Ovary (tissue), 9 donors: ENCODE data around the gene DDX28. TPM values are rescaled to one million over a fixed set of nuclear protein-coding genes. Genes with fewer than 3 reads are reported as not detected.
"Not testable (repeated sequence)": the region's sequence is repeated elsewhere in the genome, so short reads cannot be mapped to it uniquely, and the experiment has no call there.

ENCODE experiments used
- DNase-seq, 5 donors: peaks; one replicate each; pipeline ENCODE4 v3.0.0-alpha.2; 2019 to 2020
- H3K27ac ChIP-seq, 2 donors: fragments of 200-600 bp; one replicate each; pipeline versions ENCODE4 v1.5.1 to v1.8.0; 2019 to 2022
- H3K27me3 ChIP-seq: fragments of 200-600 bp; one replicate; pipeline ENCODE4 v1.8.0; 2022
- H3K36me3 ChIP-seq: fragments of 200-600 bp; sonication (generic); one replicate; pipeline ENCODE4 v1.5.1; 2019
- H3K4me1 ChIP-seq: one replicate; pipeline ENCODE4 v1.8.1; 2013; ENCODE audit warnings: mild to moderate bottlenecking, moderate library complexity; ENCODE audit not compliant: insufficient read depth
- H3K4me3 ChIP-seq: fragments of 200-600 bp; sonication (generic); one replicate; pipeline ENCODE4 v1.5.1; 2017
- H3K9me3 ChIP-seq, 2 donors: fragments of 200-600 bp in 1 of 2; sonication (generic) in 1 of 2; one replicate each; pipeline versions ENCODE4 v1.5.1 to v1.8.1; 2013 to 2019; ENCODE audit warnings: mild to moderate bottlenecking in 1 of 2, moderate library complexity in 1 of 2
- CTCF ChIP-seq, 3 donors: fragments of 450-650 bp in 2 of 3; fragments of 200-600 bp in 1 of 3; IDR thresholded peaks; one replicate each; pipeline versions ENCODE4 v1.5.1 to v1.8.0; 2016 to 2022; ENCODE audit warnings: antibody characterized with exemption in 3 of 3, mild to moderate bottlenecking in 1 of 3
- EP300 ChIP-seq: sonication (generic); formaldehyde crosslinking; IDR thresholded peaks from one replicate; pipeline ENCODE4 v1.6.1; 2017; ENCODE audit warnings: antibody characterized with exemption
- POLR2A ChIP-seq: fragments of 450-650 bp; IDR thresholded peaks from one replicate; pipeline ENCODE4 v1.6.1; 2017; ENCODE audit warnings: antibody characterized with exemption, mild to moderate bottlenecking, moderate library complexity
- WGBS, 3 donors: extraction: QIAGEN DNeasy Blood & Tissue Kit in 1 of 3; methylation state at CpG; one replicate each; pipeline versions ENCODE4 v1.1.5 to v1.1.7; 2013 to 2017; 5-methylcytosine and 5-hydroxymethylcytosine counted together
- intact Hi-C, 4 donors: fragments of 100-400 bp; cut with DNase I; formaldehyde crosslinking; loops; one replicate each; pipeline versions ENCODE4 v1.11.0 to v1.15.1; 2022 to 2023
- polyA plus RNA-seq, 2 donors: library from polyadenylated mRNA; stranded (reverse); fragments of 200-250 nt in 1 of 2; fragments of 350-450 nt in 1 of 2; fragmentation: Illumina TruSeq in 1 of 2; extraction: RNeasy Lipid Tissue Mini Kit (QIAGEN cat#74804) in 1 of 2; gene quantifications; one replicate each; pipeline ENCODE4 v1.2.3, GENCODE V29; 2013 to 2014
- total RNA-seq, 7 donors: library from RNA; depleted of rRNA in 2 of 7; stranded (reverse); fragments of >200 nt in 2 of 7; fragmentation: NEBNext Ultra II Directional in 3 of 7; extraction: Animal tissue kit (Norgen Biotek cat#: 25700) in 3 of 7; gene quantifications; one replicate each; pipeline versions ENCODE4 v1.1.0 to v1.2.4, GENCODE V29; 2016 to 2023
- donor health status: DM: no; HTN: no; CAD: no; lungs with moderate emphysema.
- donor health status: DM: no; HTN: no; CAD: no.
- donor health status: Bipolar disorder and iron deficiency.
- donor health status: DM: yes; HTN: yes; CAD: no.
- donor health status: DM: no; HTN: no; CAD: no.
- donor health status: DM: yes; HTN: yes; CAD: no.

Gene DDX28
- total and polyA plus RNA-seq, 9 donors = 6.8 to 14.0 (median 9.3) TPM

DNA sequence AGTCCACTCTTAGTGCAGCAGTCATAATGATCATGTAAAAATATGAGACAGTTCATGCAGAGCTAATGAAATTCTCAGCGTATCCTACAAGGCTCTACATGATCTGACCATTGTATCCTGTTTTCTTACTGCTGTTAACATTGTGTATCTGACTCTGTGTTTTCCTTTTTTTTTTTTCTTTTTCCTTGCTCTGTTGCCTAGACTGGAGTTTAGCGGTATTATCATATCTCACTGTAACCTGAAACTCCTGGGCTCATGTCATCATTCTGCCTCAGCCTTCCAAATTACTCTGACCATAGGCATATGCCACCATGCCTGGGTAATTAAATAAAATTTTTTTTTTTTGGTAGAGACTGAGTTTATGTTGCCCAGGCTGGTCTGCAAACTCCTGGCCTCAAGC lies 12.2 kb upstream of the DDX28 start:
- no peak for DNase-seq
- no peaks in the 10 kb centered on the region for H3K9me3 ChIP-seq
- H3K27me3 ChIP-seq = no peaks in the 10 kb centered on the region
- no peak overlapping the region for H3K27ac ChIP-seq
- no peaks in the 10 kb centered on the region for H3K4me1 ChIP-seq
- TF ChIP-seq CTCF (IDR thresholded peaks at IDR 0.05) (no peak), EP300 (no peak), POLR2A (no peak)
- H3K36me3 ChIP-seq = no peaks in the 10 kb centered on the region
- no peak overlapping the region for H3K4me3 ChIP-seq
- 65 to 68% (median 66%) methylated on average over 2 of the region's 2 CpGs for WGBS, 3 donors
- intact Hi-C loops = loop anchor here in 1 of 4 donors (10.0 kb wide), 1 partner anchor 210 kb away; no protein-coding TSS in a partner anchor

DNA sequence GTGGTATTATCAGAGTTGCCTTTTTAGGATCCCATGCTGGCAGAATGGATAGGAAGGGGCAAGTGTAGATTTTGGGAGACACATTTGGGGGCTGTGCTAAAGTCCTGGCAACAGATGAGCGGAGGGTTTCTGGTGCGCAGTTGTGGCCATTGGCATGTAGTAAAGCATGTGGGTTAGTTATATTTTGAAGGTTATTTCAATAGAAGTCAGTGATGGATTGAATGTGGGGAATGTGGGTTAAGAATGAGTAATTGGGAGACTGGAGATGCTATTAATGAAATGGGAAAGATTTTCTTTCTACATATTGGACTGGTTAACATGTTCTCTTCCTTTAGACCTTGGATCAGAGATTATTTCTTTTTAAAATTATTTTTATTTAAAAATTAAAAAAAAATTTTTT lies 10.1 kb upstream of the DDX28 start:
- Histone ChIP-seq H3K4me1 (no peaks in the 10 kb centered on the region), H3K27me3 (no peaks in the 10 kb centered on the region), H3K36me3 (no peaks in the 10 kb centered on the region), H3K9me3 (no peaks in the 10 kb centered on the region), H3K4me3 (no peak overlapping the region), H3K27ac (no peak overlapping the region)
- 96 to 98% (median 97%) methylated on average over 2 of the region's 2 CpGs for WGBS, 3 donors
- peak in 1 of 5 donors; percentile 7 for DNase-seq
- TF ChIP-seq CTCF (IDR thresholded peaks at IDR 0.05) (no peak), EP300 (no peak), POLR2A (no peak)
- intact Hi-C loops = loop anchor here in 1 of 4 donors (10.0 kb wide), 1 partner anchor 208 kb away; no protein-coding TSS in a partner anchor

GRCh38 chr16:68031951-68032350 lies 8.9 kb upstream of the DDX28 start:
- no peaks in the 10 kb centered on the region for H3K36me3 ChIP-seq
- H3K9me3 ChIP-seq = no peaks in the 10 kb centered on the region
- H3K27me3 ChIP-seq = no peaks in the 10 kb centered on the region
- H3K27ac ChIP-seq = no peak overlapping the region
- no peak overlapping the region for H3K4me3 ChIP-seq
- no peak for TF ChIP-seq POLR2A
- no peak for TF ChIP-seq CTCF (IDR thresholded peaks at IDR 0.05)
- no peak for TF ChIP-seq EP300
- DNase-seq = peak in 1 of 5 donors; percentile 5
- no peaks in the 10 kb centered on the region for H3K4me1 ChIP-seq
- intact Hi-C loops = loop anchor here in 1 of 4 donors (10.0 kb wide), 1 partner anchor 207 kb away; no protein-coding TSS in a partner anchor
- WGBS, 3 donors = 91 to 96% (median 93%) methylated on average over 2 of the region's 2 CpGs

GRCh38 chr16:68030108-68030507 lies 7.1 kb upstream of the DDX28 start:
- WGBS, 3 donors = 40 to 53% (median 41%) methylated on average over 6 of the region's 6 CpGs
- intact Hi-C loops = loop anchor here in 1 of 4 donors (10.0 kb wide), 1 partner anchor 205 kb away; no protein-coding TSS in a partner anchor

GRCh38 chr16:68028996-68029395 lies 6.0 kb upstream of the DDX28 start:
- Histone ChIP-seq H3K9me3 (no peaks in the 10 kb centered on the region), H3K4me1 (no peaks in the 10 kb centered on the region), H3K27ac (no peak overlapping the region), H3K27me3 (no peaks in the 10 kb centered on the region), H3K36me3 (no peaks in the 10 kb centered on the region), H3K4me3 (no peak overlapping the region)
- intact Hi-C loops = loop anchor here in 1 of 4 donors (10.0 kb wide), 1 partner anchor 354 kb away; no protein-coding TSS in a partner anchor
- DNase-seq = no peak
- WGBS, 3 donors = 91 to 95% (median 92%) methylated on average over 3 of the region's 3 CpGs
- TF ChIP-seq POLR2A (no peak), EP300 (no peak), CTCF (IDR thresholded peaks at IDR 0.05) (no peak)

More at GRCh38 chr16:68030108-68030507, 7.1 kb upstream of the DDX28 start:
- not testable (repeated sequence) for H3K4me1 ChIP-seq, H3K9me3 ChIP-seq, H3K36me3 ChIP-seq, H3K27ac ChIP-seq, H3K27me3 ChIP-seq, H3K4me3 ChIP-seq
- peak in 1 of 5 donors; percentile 14 for DNase-seq
